HG03097 (cell line): Measurements from ENCODE around the gene HSPA12A.

ENCODE experiments used
- ATAC-seq: cut with Tn5 transposase; IDR thresholded peaks from one replicate; pipeline ENCODE4 v1.9.1; 2021; ENCODE audit not compliant: unreplicated experiment, low FRiP score

The HSPA12A gene

GRCh38 chr10:116771959-116772585 lies 29.7 kb upstream of the HSPA12A start:
- no peak for ATAC-seq

GRCh38 chr10:116771101-116771958 lies 29.0 kb upstream of the HSPA12A start:
- no peak for ATAC-seq

GRCh38 chr10:116770281-116770680 lies 27.9 kb upstream of the HSPA12A start:
- no peak for ATAC-seq

- ATAC-seq = no peak
Measured at GRCh38 chr10:116769791-116770190, 27.4 kb upstream of the HSPA12A start.

DNA sequence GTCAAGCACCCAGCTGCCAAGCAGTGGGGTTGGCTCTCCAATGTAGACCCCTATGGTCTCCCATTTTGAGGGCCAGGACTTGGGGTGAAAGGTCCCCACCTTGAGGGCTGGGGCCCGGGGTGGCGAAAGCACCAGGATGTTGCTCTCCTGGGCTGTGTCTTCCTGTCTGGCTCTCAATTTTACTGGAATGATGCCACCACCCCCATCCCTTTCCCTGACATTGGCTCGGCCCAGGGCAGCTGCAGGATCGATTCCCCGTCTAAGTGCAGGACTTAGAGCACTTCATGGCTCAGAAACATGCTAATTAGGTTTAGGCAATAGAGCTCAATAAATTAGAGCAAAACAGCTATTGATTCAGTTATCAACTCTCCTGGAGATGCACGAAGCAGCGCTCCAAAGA lies 27.0 kb upstream of the HSPA12A start:
- ATAC-seq = no peak

DNA sequence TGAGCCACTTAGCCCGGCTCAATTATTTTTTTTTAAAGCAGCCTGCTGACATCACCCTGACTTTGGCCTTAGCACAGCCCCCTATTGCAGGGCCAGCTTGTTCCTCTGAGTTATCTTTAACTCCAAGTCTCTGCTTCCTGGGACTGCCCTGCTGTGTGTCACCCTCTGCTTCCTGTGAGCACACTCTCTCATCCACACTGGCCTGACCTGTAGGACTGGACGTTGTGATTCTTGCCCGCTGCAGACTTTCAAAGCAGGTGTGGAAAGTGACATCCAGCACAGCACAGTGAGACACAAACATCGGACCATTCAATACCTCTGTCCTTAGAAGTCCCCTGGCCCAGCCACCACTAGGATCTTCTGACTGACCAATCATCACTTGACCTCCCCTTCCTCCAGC lies 26.4 kb upstream of the HSPA12A start:
- no peak for ATAC-seq

DNA sequence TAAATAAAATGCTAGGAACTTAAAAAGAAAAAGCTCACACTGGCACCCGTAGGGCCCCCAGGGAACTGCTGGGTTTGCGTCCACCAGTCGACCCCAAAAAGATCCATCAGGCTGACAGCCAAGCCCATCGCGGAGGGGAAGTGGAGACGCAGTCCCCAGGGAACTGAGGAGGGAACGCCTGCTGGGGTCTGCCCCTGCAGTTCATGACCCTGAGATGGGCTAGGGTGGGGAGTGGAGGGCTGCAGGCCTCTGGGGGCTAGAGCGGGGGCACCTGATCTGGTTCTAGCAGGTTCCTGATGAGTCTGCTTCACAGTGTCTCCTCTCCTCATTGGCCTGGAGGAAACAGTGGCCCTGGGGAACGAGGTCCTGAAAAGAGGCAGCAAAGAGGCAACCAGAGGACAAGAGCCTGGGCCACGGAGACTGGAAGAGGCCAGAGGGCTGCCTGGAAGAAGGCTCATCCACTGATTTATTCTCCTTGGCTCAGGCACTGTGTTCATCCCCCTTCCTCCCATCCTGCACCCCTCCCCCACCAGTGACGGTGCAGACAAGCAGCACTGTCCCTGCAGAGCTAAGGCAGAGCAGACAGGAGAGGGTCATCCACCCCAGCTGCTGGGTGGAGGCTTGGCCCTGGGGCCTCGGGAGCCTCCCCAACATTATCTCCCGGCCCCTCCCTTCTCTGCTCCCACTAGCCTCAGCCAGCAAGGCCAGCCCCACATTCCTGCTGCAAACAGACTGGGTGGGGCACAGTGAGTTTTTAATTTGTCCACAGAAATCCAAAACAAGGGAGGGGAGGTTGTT lies 24.7 kb upstream of the HSPA12A start:
- ATAC-seq = no peak

GRCh38 chr10:116766241-116766827 lies 24.0 kb upstream of the HSPA12A start:
- no peak for ATAC-seq

- ATAC-seq = no peak
Measured at GRCh38 chr10:116765648-116766081, 23.3 kb upstream of the HSPA12A start.

DNA sequence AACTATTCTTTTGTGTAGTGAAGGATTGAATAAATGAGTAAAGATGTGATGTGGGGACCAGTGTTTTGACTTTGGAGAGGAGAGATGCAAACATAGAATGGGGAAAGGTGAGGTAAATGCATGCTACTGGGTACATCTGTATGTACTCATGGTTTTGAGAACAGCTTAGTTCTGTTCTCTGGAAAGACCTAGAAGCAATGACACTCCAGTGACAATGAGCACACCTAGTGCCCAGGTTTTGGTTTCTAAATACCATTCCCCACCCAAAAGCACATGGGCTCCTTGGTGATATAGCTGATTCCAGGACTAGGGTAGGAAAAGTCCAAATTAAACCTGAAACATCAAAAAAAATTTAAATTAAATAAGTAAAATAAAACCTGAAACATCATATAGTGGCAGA lies 22.6 kb upstream of the HSPA12A start:
- ATAC-seq = no peak

- ATAC-seq = no peak
Measured at GRCh38 chr10:116763440-116763839, 21.1 kb upstream of the HSPA12A start.

DNA sequence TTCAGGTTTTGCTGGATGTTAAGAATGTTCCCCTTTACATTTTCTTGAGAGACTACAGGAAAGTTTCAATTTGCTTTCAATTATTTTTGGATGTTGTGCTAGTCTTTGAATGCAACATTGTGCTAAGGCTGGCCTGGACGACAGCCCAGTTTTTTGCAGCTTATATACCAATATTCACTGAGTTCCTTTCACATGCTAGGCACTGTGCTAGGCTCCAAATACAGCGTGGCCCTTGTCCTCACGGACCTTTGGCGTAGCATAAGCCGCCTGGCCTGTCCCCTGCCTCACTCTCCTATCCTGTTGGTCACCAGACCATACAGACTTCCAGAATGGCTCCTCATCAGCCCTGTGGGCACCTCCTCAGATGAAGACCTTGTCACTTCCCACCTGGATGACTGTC lies 19.5 kb upstream of the HSPA12A start:
- ATAC-seq = no peak

DNA sequence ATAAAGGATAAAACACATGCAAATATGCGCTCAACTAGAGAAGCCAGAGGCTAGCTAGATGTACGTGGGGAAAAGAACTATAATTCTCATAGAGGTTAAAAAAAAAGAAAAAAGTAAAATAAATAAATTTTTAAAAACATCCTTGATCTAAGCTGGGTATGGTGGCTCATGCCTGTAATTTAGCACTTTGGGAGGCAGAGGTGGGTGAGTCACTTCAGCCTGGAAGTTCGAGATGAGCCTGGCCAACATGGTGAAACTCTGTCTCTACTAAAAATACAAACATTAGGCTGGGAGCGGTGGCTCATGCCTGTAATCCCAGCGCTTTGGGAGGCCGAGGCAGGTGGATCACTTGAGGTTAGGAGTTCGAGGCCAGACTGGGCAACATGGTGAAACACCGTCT lies 18.6 kb upstream of the HSPA12A start:
- no peak for ATAC-seq

DNA sequence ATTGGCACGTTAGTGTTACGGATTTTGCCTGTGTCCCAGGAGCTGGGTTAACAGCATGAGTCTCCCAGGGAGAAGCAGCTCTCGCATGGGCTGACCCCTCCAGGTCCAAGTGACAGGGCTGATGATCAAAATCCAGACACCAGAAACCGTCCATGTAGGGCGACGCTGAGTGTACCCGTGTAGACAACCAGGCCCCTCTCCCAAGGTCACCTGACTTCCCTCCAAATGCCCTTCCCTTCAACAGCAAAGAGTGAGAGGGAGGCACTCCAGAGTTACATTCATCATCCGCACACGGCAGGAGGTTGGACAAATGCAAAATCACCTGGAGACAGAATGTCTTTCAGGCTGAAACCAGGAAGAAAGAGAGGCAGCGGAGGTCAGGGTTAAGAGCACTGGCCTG lies 14.9 kb upstream of the HSPA12A start:
- no peak for ATAC-seq

- ATAC-seq = no peak
Measured at GRCh38 chr10:116756277-116756676, 13.9 kb upstream of the HSPA12A start.

DNA sequence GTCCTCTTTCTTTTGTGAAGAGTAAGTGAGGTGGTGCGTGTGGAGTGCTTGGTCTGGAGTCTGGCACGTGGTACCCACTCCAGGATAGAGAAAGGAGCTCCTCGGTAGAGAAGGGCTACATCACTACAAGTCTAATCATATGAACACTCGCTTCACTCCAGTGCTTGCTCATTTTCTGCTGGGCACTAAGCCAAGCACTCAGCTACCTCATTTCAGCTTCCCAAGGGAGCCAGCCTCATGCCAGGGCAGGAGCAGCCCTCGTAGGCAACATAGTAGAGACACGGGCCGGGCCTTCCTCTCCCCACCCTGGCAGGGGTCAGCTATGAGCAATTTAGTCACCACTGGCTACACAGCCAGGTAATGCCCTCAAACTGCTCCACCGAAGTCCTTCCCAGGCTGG lies 11.4 kb upstream of the HSPA12A start:
- ATAC-seq = no peak

DNA sequence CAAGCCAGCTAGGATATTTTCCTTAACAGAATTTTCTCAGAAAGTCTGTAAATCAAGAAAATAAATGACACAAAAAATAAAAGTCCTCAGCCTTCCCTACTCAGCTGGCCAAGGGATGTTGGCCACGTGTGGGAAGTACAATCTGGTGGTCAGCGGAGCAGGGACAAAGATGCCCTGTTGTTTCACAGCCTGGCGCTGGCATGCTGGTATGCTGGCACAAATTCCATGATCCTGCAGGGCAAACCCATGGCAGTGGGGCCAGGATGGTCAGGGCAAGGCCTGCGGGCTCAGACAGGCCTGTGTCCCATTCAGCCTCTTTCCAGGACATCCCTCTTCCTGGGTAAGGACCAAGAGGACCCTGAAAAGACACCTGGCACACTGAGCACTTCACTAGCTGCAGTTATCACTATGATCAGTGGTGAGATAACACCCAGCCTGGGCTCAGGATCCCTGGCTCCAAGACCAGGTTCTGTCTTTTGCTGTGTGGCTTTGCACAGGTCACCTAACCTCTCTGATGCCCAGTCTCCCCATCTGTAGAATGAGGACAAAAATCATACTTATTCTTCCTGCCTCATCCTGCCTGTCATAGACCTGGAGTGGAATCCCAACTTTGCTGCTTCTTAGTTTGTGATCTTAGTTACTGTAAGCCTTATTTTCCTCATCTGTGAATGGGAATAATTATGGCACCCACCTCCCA lies 10.8 kb upstream of the HSPA12A start:
- ATAC-seq = no peak

DNA sequence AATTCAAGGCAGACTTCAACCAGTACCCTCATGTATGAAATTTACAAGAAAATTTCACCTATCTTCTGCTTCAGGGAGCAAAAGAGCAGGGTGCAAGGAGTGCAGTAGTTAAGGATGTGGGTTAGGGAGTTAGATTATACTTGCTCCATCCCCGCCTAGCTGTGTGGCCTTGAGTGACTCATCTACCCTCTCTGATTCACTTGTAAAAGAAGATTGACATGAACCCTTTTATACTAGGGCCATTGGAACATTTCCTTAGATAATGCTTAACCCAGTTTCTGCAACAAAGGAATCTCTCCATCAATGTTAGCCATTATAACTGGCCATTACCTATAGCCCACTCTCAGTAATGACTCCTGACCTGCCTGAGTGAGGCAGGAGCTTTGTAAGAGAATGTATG lies 10.2 kb upstream of the HSPA12A start:
- ATAC-seq = no peak

- no peak for ATAC-seq
Measured at GRCh38 chr10:116748471-116748870, 6.1 kb upstream of the HSPA12A start.

GRCh38 chr10:116748041-116748440 lies 5.7 kb upstream of the HSPA12A start:
- no peak for ATAC-seq
